B cell (primary cell): ENCODE results near the gene LDHAL6A. TPM values are rescaled to one million over a fixed set of nuclear protein-coding genes. Genes with fewer than 3 reads are reported as not detected.

Source experiments
- ATAC-seq: fragments of 200-7000 bp; cut with Tn5 transposase; one replicate; pipeline ENCODE4 v1.10.0; 2021; ENCODE audit warnings: low read depth, mild to moderate bottlenecking, moderate number of reproducible peaks, moderate library complexity
- CTCF ChIA-PET: fragments of 350-600 bp; sonication (Branson Sonifier 250); formaldehyde crosslinking; loops from one replicate; lab custom pipeline; 2021; ENCODE audit warnings: antibody characterized with exemption, inconsistent platforms; lab: Charles Lee
- POLR2A ChIA-PET: fragments of 350-600 bp; sonication (Branson Sonifier 250); formaldehyde crosslinking; loops from one replicate; lab custom pipeline; 2021; ENCODE audit warnings: antibody characterized with exemption; lab: Charles Lee
- DNase-seq: peaks from one replicate; pipeline ENCODE4 v3.0.0; 2013
- H2AFZ ChIP-seq: 2 replicates; pipeline ENCODE4 v1.6.1; 2012; ENCODE audit warnings: mild to moderate bottlenecking, low read depth, low read length; ENCODE audit not compliant: insufficient read depth, poor library complexity, severe bottlenecking
- H3K27ac ChIP-seq, 2 donors: 1 replicate in 1 of 2; 2 replicates in 1 of 2; pipeline ENCODE4 v1.5.1; 2012 to 2013; ENCODE audit warnings: low read length in 2 of 2, mild to moderate bottlenecking in 2 of 2, moderate library complexity in 1 of 2
- H3K27me3 ChIP-seq, 4 experiments: fragments of 200-600 bp in 1 of 4; sonication (generic) in 1 of 4; replicated peaks in 1 of 4; 1 replicate in 2 of 4; 2 replicates in 2 of 4; pipeline versions ENCODE4 v1.6.1 to v1.7.0; 2013 to 2016; ENCODE audit warnings: low read length in 3 of 4, mild to moderate bottlenecking in 2 of 4, mixed read lengths in 1 of 4, moderate library complexity in 1 of 4; ENCODE audit not compliant: insufficient read depth in 4 of 4, control insufficient read depth in 3 of 4; ENCODE audit errors: control extremely low read depth in 1 of 4
- H3K36me3 ChIP-seq, 2 experiments: replicated peaks in 1 of 2; 1 replicate in 1 of 2; 2 replicates in 1 of 2; pipeline versions ENCODE4 v1.6.1 to v1.7.1; 2013; ENCODE audit warnings: low read length in 1 of 2; ENCODE audit not compliant: insufficient read depth in 2 of 2, control insufficient read depth in 1 of 2; ENCODE audit errors: control extremely low read depth in 1 of 2, extremely low read depth in 1 of 2
- H3K4me1 ChIP-seq, 2 donors: fragments of 200-600 bp in 1 of 2; sonication (generic) in 1 of 2; 1 replicate in 1 of 2; 2 replicates in 1 of 2; pipeline versions ENCODE4 v1.5.1 to v1.6.1; 2013 to 2017; ENCODE audit warnings: low read length in 2 of 2; ENCODE audit not compliant: control insufficient read depth in 2 of 2, insufficient read depth in 2 of 2
- H3K4me2 ChIP-seq: replicated peaks from 2 replicates; pipeline ENCODE3; 2012; ENCODE audit warnings: mild to moderate bottlenecking, low read depth, low read length; ENCODE audit not compliant: poor library complexity, severe bottlenecking
- H3K4me3 ChIP-seq, 5 experiments: fragments of 200-600 bp in 1 of 5; sonication (generic) in 1 of 5; 1 replicate in 3 of 5; 2 replicates in 2 of 5; pipeline versions ENCODE4 v1.5.1 to v1.7.0; 2011 to 2016; ENCODE audit warnings: low read length in 4 of 5, mild to moderate bottlenecking in 4 of 5, low read depth in 2 of 5, control low read depth in 1 of 5, moderate library complexity in 1 of 5; ENCODE audit not compliant: insufficient read depth in 1 of 5; ENCODE audit errors: control extremely low read depth in 1 of 5, extremely low read depth in 1 of 5
- H3K79me2 ChIP-seq: fragments of 200-600 bp; sonication (generic); one replicate; pipeline ENCODE4 v1.6.0; 2016; ENCODE audit warnings: low read length; ENCODE audit not compliant: control insufficient read depth, insufficient read depth
- H3K9ac ChIP-seq: fragments of 200-600 bp; sonication (generic); 2 replicates; pipeline ENCODE4 v1.6.1; 2017; ENCODE audit warnings: mild to moderate bottlenecking, low read length, moderate library complexity
- H3K9me3 ChIP-seq, 3 donors: one replicate each; pipeline versions ENCODE4 v1.6.1 to v1.7.1; 2013; ENCODE audit warnings: low read length in 2 of 3; ENCODE audit not compliant: control insufficient read depth in 2 of 3, insufficient read depth in 1 of 3; ENCODE audit errors: control extremely low read depth in 1 of 3
- H4K20me1 ChIP-seq: 2 replicates; pipeline ENCODE4 v1.6.0; 2012; ENCODE audit warnings: mild to moderate bottlenecking, low read length; ENCODE audit not compliant: insufficient read depth, control insufficient read depth, poor library complexity, severe bottlenecking
- H3K27ac Mint-ChIP-seq: one replicate; pipeline ENCODE4 v1.8.0; 2021; ENCODE audit warnings: mixed read lengths
- H3K27me3 Mint-ChIP-seq: one replicate; pipeline ENCODE4 v1.8.0; 2021; ENCODE audit warnings: mixed read lengths
- H3K4me1 Mint-ChIP-seq: one replicate; pipeline ENCODE4 v1.8.0; 2021; ENCODE audit warnings: mixed read lengths
- H3K4me3 Mint-ChIP-seq: one replicate; pipeline ENCODE4 v1.8.0; 2021; ENCODE audit warnings: mixed read lengths
- H3K9me3 Mint-ChIP-seq: one replicate; pipeline ENCODE4 v1.8.0; 2022; ENCODE audit warnings: mixed read lengths; ENCODE audit not compliant: insufficient read depth
- EZH2 ChIP-seq: IDR thresholded peaks from 2 replicates; pipeline ENCODE4 v1.6.1; 2012; ENCODE audit warnings: borderline replicate concordance, low read depth, mild to moderate bottlenecking, moderate library complexity, low read length; ENCODE audit not compliant: insufficient read depth, poor library complexity, severe bottlenecking
- WGBS: methylation state at CpG from one replicate; pipeline ENCODE4 v1.1.5; 2013; ENCODE audit warnings: missing lambda C conversion rate; ENCODE audit not compliant: insufficient coverage; 5-methylcytosine and 5-hydroxymethylcytosine counted together
- intact Hi-C: fragments of 100-400 bp; cut with micrococcal nuclease; formaldehyde crosslinking; loops from one replicate; pipeline ENCODE4 v1.10.0; 2022
- polyA plus RNA-seq: library from polyadenylated mRNA; depleted of rRNA; stranded (reverse); fragments of >200 nt; gene quantifications from 2 replicates; pipeline ENCODE4 v1.2.3, GENCODE V29; 2012
- total RNA-seq, 2 donors: library from RNA; stranded (reverse); fragments of 120-200 nt in 1 of 2; gene quantifications; 1 replicate in 1 of 2; 2 replicates in 1 of 2; pipeline versions ENCODE4 v1.2.3 to v1.2.4, GENCODE V29; 2013 to 2022
- TF ChIP-seq, protein P1 (sequence below): fragments of 200-600 bp; IDR thresholded peaks from one replicate; pipeline ENCODE4 v1.8.0; 2022; ENCODE audit warnings: antibody characterized with exemption, mild to moderate bottlenecking

LDHAL6A gene
- total and polyA plus RNA-seq, 2 donors (not counting 1 experiment from before 2014, with no cell fraction given), result 0.12 to 0.27 TPM

DNA sequence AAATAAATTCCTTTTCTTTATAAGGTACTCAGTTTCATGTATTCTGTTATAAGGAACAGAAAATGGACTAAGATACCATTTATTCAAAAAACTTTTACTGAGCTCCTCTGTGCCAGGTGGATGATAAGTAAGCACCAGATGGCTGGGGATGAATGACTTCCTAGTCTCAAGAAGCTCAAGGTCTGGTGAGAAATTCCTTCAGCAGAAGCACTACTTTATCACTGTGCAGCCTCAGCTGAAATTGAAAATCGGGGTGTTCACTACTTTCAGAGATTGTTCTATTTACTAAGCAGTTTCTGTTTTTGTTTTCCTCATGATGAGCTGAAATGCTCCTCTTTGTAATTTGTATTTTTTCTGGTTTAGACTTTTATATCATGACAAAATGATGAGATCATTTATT, 7.8 kb downstream of the LDHAL6A start:
- no peak overlapping the region for H3K4me3 ChIP-seq
- ATAC-seq, result no peak
- Mint-ChIP-seq H3K9me3 (no peaks in the 10 kb centered on the region), H3K4me1 (no peaks in the 10 kb centered on the region), H3K27me3 (no peaks in the 10 kb centered on the region), H3K27ac (no peak overlapping the region), H3K4me3 (no peak overlapping the region)
- ChIA-PET POLR2A (no interaction called here), CTCF (interaction anchor here (1.3 kb wide), 1 partner anchor 9 kb away, joined by 3 read pairs; no protein-coding TSS in a partner anchor)
- H4K20me1 ChIP-seq, result no peaks in the 10 kb centered on the region
- no peak overlapping the region for H3K27ac ChIP-seq
- no peaks in the 10 kb centered on the region for H3K4me1 ChIP-seq
- no peaks in the 10 kb centered on the region for H3K9me3 ChIP-seq
- H3K79me2 ChIP-seq, result no peaks in the 10 kb centered on the region
- no peak overlapping the region for H3K4me2 ChIP-seq
- no peaks in the 10 kb centered on the region for H3K36me3 ChIP-seq
- no peak overlapping the region for H2AFZ ChIP-seq
- no peaks in the 10 kb centered on the region for H3K27me3 ChIP-seq
- no peak overlapping the region for H3K9ac ChIP-seq
- DNase-seq, result no peak
- intact Hi-C loops, result no loop called here
- TF ChIP-seq EZH2, result no peak
- TF ChIP-seq, protein P1, sequence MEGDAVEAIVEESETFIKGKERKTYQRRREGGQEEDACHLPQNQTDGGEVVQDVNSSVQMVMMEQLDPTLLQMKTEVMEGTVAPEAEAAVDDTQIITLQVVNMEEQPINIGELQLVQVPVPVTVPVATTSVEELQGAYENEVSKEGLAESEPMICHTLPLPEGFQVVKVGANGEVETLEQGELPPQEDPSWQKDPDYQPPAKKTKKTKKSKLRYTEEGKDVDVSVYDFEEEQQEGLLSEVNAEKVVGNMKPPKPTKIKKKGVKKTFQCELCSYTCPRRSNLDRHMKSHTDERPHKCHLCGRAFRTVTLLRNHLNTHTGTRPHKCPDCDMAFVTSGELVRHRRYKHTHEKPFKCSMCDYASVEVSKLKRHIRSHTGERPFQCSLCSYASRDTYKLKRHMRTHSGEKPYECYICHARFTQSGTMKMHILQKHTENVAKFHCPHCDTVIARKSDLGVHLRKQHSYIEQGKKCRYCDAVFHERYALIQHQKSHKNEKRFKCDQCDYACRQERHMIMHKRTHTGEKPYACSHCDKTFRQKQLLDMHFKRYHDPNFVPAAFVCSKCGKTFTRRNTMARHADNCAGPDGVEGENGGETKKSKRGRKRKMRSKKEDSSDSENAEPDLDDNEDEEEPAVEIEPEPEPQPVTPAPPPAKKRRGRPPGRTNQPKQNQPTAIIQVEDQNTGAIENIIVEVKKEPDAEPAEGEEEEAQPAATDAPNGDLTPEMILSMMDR, result no peak
- WGBS, result 80% methylated on average over 1 of the region's 1 CpG

DNA sequence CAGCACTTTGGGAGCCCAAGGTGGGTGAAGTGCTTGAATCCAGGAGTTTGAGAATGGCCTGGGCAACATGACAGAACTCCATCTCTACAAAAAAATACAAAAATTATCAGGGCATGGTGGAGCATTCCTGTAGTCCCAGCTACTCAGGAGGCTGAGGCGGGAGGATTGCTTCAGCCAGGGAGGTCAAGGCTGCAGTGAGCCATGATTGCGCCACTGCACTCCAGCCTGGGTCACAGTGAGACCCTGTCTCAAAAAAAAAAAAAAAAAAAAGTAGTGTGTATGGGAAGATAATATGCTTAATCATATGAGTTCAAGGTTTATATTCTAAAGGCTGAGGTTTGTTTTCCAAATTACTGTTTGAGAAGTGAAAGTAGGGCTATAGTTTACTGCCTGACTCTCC, 10.7 kb downstream of the LDHAL6A start:
- H3K27me3 ChIP-seq, result no peaks in the 10 kb centered on the region
- ChIA-PET CTCF (interaction anchor here (0.6 kb wide), 1 partner anchor 21 kb away, joined by 3 read pairs; no protein-coding TSS in a partner anchor), POLR2A (no interaction called here)
- no peaks in the 10 kb centered on the region for H3K9me3 ChIP-seq
- Mint-ChIP-seq H3K4me1 (no peaks in the 10 kb centered on the region), H3K9me3 (no peaks in the 10 kb centered on the region), H3K4me3 (no peak overlapping the region), H3K27ac (no peak overlapping the region), H3K27me3 (no peaks in the 10 kb centered on the region)
- H3K9ac ChIP-seq, result no peak overlapping the region
- H3K79me2 ChIP-seq, result no peaks in the 10 kb centered on the region
- ATAC-seq (no peak), DNase-seq (no peak)
- no peaks in the 10 kb centered on the region for H3K4me1 ChIP-seq
- H4K20me1 ChIP-seq, result no peaks in the 10 kb centered on the region
- WGBS, result 100% methylated on average over 1 of the region's 2 CpGs
- H2AFZ ChIP-seq, result no peak overlapping the region
- H3K4me2 ChIP-seq, result no peak overlapping the region
- H3K4me3 ChIP-seq, result no peak overlapping the region
- intact Hi-C loops, result no loop called here
- no peak overlapping the region for H3K27ac ChIP-seq
- no peaks in the 10 kb centered on the region for H3K36me3 ChIP-seq
- TF ChIP-seq EZH2, result no peak
- TF ChIP-seq, protein P1, result no peak
